NCI-H187 treated with DMSO at 0.1 percent for 48 hours (cell line): ENCODE results near the gene ANK2.

ENCODE experiments used
- DNase-seq: peaks from one replicate; lab custom pipeline; 2025; lab: John Stamatoyannopoulos, UW

Gene ANK2

GRCh38 chr4:113094802-113095201 is 45.3 kb downstream of the ANK2 start:
- no peak for DNase-seq

GRCh38 chr4:113101669-113102068 is 52.2 kb downstream of the ANK2 start:
- no peak for DNase-seq

GRCh38 chr4:113103556-113103955 is 54.1 kb downstream of the ANK2 start:
- DNase-seq = no peak

- DNase-seq = no peak
These were observed 56.7 kb downstream of the ANK2 start for GRCh38 chr4:113106108-113106507.

- DNase-seq = no peak
These were observed 59.8 kb downstream of the ANK2 start for GRCh38 chr4:113109106-113109718.

GRCh38 chr4:113112338-113112978 is 63.0 kb downstream of the ANK2 start:
- no peak for DNase-seq

GRCh38 chr4:113113151-113113550 is 63.7 kb downstream of the ANK2 start:
- no peak for DNase-seq

- DNase-seq = no peak
These were observed 65.4 kb downstream of the ANK2 start for GRCh38 chr4:113114884-113115283.

GRCh38 chr4:113116414-113117357 is 67.2 kb downstream of the ANK2 start:
- DNase-seq = peak; percentile 58

- no peak for DNase-seq
These were observed 67.9 kb downstream of the ANK2 start for GRCh38 chr4:113117358-113117702.

GRCh38 chr4:113122066-113122465 is 72.6 kb downstream of the ANK2 start:
- DNase-seq = no peak

GRCh38 chr4:113125418-113125817 is 76.0 kb downstream of the ANK2 start:
- DNase-seq = no peak

GRCh38 chr4:113131136-113131535 is 81.7 kb downstream of the ANK2 start:
- DNase-seq = no peak

- no peak for DNase-seq
These were observed 82.2 kb downstream of the ANK2 start for GRCh38 chr4:113131621-113132020.

- DNase-seq = peak; percentile 74
These were observed 92.5 kb downstream of the ANK2 start for GRCh38 chr4:113141901-113142346.

- DNase-seq = no peak
These were observed 92.9 kb downstream of the ANK2 start for GRCh38 chr4:113142351-113142750.

- DNase-seq = no peak
These were observed 94.6 kb downstream of the ANK2 start for GRCh38 chr4:113144091-113144490.

GRCh38 chr4:113145147-113145518 is 95.7 kb downstream of the ANK2 start:
- no peak for DNase-seq

GRCh38 chr4:113145519-113146291 is 96.3 kb downstream of the ANK2 start:
- no peak for DNase-seq

- no peak for DNase-seq
These were observed 97.5 kb downstream of the ANK2 start for GRCh38 chr4:113146876-113147358.

- no peak for DNase-seq
These were observed 98.2 kb downstream of the ANK2 start for GRCh38 chr4:113147498-113148111.

GRCh38 chr4:113148925-113149324 is 99.5 kb downstream of the ANK2 start:
- no peak for DNase-seq
